Measurements from ENCODE around the gene GRIA2. TPM values are rescaled to one million over a fixed set of nuclear protein-coding genes. Genes with fewer than 3 reads are reported as not detected.

GRIA2 gene
- total and polyA plus RNA-seq, 5 donors = 0.09 TPM; not detected in 4

DNA sequence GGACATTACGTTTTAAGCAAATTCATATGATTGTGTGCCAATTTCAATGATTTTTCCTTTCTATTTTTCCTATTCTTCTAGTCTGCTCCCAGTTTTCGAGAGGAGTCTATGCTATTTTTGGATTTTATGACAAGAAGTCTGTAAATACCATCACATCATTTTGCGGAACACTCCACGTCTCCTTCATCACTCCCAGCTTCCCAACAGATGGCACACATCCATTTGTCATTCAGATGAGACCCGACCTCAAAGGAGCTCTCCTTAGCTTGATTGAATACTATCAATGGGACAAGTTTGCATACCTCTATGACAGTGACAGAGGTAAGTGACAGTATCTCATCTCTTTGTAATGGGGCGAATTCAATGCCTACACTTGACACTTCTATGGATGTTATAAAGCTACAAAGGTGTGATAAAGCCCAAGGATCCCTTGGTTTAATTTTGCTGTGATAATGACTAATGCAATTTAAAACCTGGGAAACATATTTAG lies 83.0 kb downstream of the GRIA2 start:
- WGBS = 56% methylated on average over 6 of the region's 6 CpGs
- no peak for ATAC-seq
- intact Hi-C loops (cut with DNase I) = no loop called here
- no peak for DNase-seq
- Histone ChIP-seq H3K27me3 (ENCODE audit: control insufficient read depth, insufficient read depth) (no peaks in the 10 kb centered on the region), H3K4me3 (ENCODE audit: low read length) (no peak overlapping the region), H3K27ac (ENCODE audit: low read length) (no peak overlapping the region), H3K4me1 (ENCODE audit: control insufficient read depth, insufficient read depth, low read length) (no peaks in the 10 kb centered on the region), H3K9me3 (ENCODE audit: control insufficient read depth, low read length) (no peaks in the 10 kb centered on the region)

DNA sequence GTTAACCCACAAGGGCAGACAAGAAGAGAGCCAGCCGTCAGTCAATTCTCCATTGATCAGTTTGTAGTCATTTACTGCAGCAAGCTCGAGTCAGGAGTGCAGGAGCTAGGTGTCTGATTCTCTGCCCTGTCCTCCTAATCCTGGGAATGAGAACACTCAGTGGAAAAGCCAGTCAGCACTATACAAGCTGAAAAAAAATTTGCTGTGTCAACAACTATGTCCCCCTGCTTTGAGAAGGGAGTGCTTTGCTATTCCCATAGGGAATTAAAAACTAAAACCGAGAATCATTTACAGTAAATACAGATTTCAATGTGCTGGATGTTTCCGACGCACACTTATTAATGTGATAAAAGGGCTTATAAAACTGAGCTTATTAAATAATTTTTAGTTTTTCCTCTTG lies 84.2 kb downstream of the GRIA2 start:
- H3K4me1 ChIP-seq (ENCODE audit: control insufficient read depth, insufficient read depth, low read length) = no peaks in the 10 kb centered on the region
- ATAC-seq (no peak), DNase-seq (no peak)
- no peaks in the 10 kb centered on the region for H3K9me3 ChIP-seq (ENCODE audit: control insufficient read depth, low read length)
- intact Hi-C loops (cut with DNase I) = no loop called here
- no peak overlapping the region for H3K4me3 ChIP-seq (ENCODE audit: low read length)
- no peak overlapping the region for H3K27ac ChIP-seq (ENCODE audit: low read length)
- 85% methylated on average over 5 of the region's 5 CpGs for WGBS
- H3K27me3 ChIP-seq (ENCODE audit: control insufficient read depth, insufficient read depth) = no peaks in the 10 kb centered on the region

DNA sequence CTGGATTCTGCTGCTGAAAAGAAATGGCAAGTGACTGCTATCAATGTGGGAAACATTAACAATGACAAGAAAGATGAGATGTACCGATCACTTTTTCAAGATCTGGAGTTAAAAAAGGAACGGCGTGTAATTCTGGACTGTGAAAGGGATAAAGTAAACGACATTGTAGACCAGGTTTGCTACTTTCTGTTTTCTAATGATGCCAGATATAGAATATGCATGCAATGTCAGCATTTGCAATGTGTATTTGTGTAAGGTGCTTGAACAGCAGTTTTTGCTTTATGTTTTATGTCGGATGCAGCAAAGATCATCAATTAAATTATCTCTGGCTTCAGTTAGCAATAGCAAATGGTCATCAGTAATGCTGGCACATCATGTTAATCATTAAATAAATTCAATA lies 92.2 kb downstream of the GRIA2 start:
- intact Hi-C loops (cut with DNase I) = no loop called here
- no peak overlapping the region for H3K27ac ChIP-seq (ENCODE audit: low read length)
- H3K9me3 ChIP-seq (ENCODE audit: control insufficient read depth, low read length) = no peaks in the 10 kb centered on the region
- no peak for DNase-seq
- whole genome bisulfite sequencing = 68% methylated on average over 5 of the region's 5 CpGs
- no peak overlapping the region for H3K4me3 ChIP-seq (ENCODE audit: low read length)
- no peaks in the 10 kb centered on the region for H3K4me1 ChIP-seq (ENCODE audit: control insufficient read depth, insufficient read depth, low read length)
- ATAC-seq = no peak
- no peaks in the 10 kb centered on the region for H3K27me3 ChIP-seq (ENCODE audit: control insufficient read depth, insufficient read depth)

DNA sequence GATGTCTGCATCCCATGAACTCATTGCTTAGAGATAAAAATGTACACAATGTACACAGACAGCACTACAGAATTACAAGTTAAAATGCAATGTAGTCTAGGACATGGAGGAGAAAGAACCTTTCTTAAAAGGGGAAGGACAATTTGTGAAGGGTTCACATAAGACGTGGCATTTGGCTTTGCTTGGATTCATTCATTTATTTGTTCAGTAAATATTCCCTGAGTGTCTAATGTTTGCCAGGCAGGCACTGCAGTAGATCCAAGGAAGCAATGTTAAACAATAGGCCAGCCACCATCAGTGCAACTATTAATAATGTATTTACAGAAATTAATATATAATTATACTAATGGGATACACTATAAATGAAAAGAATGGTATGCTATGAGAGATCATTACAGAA lies 94.4 kb downstream of the GRIA2 start:
- no peaks in the 10 kb centered on the region for H3K9me3 ChIP-seq (ENCODE audit: control insufficient read depth, low read length)
- no peak for ATAC-seq
- H3K27ac ChIP-seq (ENCODE audit: low read length) = no peak overlapping the region
- no peak overlapping the region for H3K4me3 ChIP-seq (ENCODE audit: low read length)
- intact Hi-C loops (cut with DNase I) = no loop called here
- no peak for DNase-seq
- no peaks in the 10 kb centered on the region for H3K27me3 ChIP-seq (ENCODE audit: control insufficient read depth, insufficient read depth)
- WGBS = 78% methylated on average over 1 of the region's 1 CpG
- H3K4me1 ChIP-seq (ENCODE audit: control insufficient read depth, insufficient read depth, low read length) = no peaks in the 10 kb centered on the region

DNA sequence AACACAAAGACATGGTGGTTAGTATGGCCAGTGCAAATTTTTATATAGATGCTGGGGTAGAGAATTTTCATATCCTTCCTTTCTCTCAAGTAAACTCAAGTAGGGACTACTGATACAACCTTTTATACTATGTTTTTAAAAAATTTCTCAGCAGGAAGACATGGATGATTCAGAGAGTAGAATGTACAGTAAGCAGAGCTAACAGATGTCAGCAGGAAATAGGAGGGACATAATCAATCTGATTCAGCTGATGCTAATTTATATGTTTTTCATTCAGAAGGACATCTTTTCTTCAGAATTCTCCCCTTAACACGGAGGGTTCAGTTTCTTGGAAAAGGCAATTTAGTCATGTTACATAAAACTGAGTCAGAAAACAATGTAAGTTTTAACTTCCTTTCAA lies 95.4 kb downstream of the GRIA2 start:
- Histone ChIP-seq H3K27me3 (ENCODE audit: control insufficient read depth, insufficient read depth) (no peaks in the 10 kb centered on the region), H3K9me3 (ENCODE audit: control insufficient read depth, low read length) (no peaks in the 10 kb centered on the region), H3K27ac (ENCODE audit: low read length) (no peak overlapping the region), H3K4me3 (ENCODE audit: low read length) (no peak overlapping the region), H3K4me1 (ENCODE audit: control insufficient read depth, insufficient read depth, low read length) (no peaks in the 10 kb centered on the region)
- no peak for ATAC-seq
- 41% methylated on average over 1 of the region's 1 CpG for WGBS
- DNase-seq = no peak
- intact Hi-C loops (cut with DNase I) = no loop called here

DNA sequence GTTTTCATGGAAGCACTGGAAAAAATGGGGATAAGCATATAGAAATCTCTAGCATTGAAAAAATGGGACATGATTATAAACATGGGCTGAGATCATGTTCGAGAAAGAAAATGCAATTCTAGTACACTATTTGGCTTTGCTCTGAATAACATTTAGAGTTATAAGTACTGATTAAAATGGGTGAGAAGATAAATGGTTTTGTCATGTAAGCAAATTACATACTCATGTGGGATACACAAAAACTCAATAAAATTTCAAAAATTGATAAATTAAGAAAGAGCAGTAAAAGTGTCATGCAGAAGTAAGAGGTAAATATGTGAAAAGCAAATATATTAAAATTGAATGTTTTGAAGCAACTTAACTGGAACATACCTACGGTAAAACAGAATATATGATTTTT lies 99.6 kb downstream of the GRIA2 start:
- intact Hi-C loops (cut with DNase I) = no loop called here
- Histone ChIP-seq H3K4me1 (ENCODE audit: control insufficient read depth, insufficient read depth, low read length) (no peaks in the 10 kb centered on the region), H3K27me3 (ENCODE audit: control insufficient read depth, insufficient read depth) (no peaks in the 10 kb centered on the region), H3K27ac (ENCODE audit: low read length) (no peak overlapping the region), H3K4me3 (ENCODE audit: low read length) (no peak overlapping the region), H3K9me3 (ENCODE audit: control insufficient read depth, low read length) (no peaks in the 10 kb centered on the region)
- no peak for DNase-seq
- no peak for ATAC-seq
- 87% methylated on average over 2 of the region's 2 CpGs for WGBS

DNA sequence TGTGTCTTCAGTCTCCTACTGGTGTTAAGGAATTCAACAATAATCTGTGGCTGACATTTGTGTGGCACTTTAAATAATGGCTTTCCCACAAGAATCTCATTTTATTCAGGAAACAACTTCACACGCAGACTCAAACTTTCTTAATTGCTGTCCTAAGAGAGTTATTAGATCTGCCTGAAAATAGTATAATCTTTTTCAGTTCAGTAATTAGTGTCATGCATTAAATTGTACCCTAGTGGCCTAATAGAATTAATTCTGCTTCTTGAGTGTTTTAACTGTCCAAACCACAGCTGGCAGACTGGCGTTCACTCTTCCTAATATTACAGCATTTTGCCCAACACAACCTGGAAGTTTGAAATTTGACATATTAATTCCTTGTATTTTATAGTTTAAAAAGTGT lies 107.1 kb downstream of the GRIA2 start:
- intact Hi-C loops (cut with DNase I) = no loop called here
- H3K27ac ChIP-seq (ENCODE audit: low read length) = no peak overlapping the region
- ATAC-seq = no peak
- whole genome bisulfite sequencing = 75% methylated on average over 2 of the region's 2 CpGs
- H3K9me3 ChIP-seq (ENCODE audit: control insufficient read depth, low read length) = no peaks in the 10 kb centered on the region
- H3K4me1 ChIP-seq (ENCODE audit: control insufficient read depth, insufficient read depth, low read length) = no peaks in the 10 kb centered on the region
- H3K4me3 ChIP-seq (ENCODE audit: low read length) = no peak overlapping the region
- no peaks in the 10 kb centered on the region for H3K27me3 ChIP-seq (ENCODE audit: control insufficient read depth, insufficient read depth)
- no peak for DNase-seq

DNA sequence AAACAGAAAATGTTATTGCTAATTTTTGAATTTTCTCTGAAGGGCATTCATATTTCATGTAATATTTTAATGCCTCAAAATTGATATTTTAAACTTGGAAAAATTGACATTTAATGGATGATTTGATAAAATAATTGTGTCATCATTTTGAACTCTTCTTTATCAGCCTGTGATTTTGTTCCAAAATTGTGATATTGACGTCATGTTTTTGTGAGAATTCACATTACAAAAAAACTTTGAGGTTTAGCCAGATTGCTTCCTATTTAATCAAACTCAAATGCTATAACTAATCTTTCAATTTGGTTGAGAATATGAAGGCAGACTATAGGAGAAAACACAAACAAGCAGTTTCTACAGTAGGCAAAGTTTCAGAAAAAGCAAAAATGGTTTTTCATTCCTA lies 137.4 kb downstream of the GRIA2 start:
- no peaks in the 10 kb centered on the region for H3K27me3 ChIP-seq (ENCODE audit: control insufficient read depth, insufficient read depth)
- ATAC-seq (no peak), DNase-seq (no peak)
- no peak overlapping the region for H3K27ac ChIP-seq (ENCODE audit: low read length)
- H3K4me3 ChIP-seq (ENCODE audit: low read length) = no peak overlapping the region
- no peaks in the 10 kb centered on the region for H3K4me1 ChIP-seq (ENCODE audit: control insufficient read depth, insufficient read depth, low read length)
- intact Hi-C loops (cut with DNase I) = no loop called here
- no peaks in the 10 kb centered on the region for H3K9me3 ChIP-seq (ENCODE audit: control insufficient read depth, low read length)
- 61% methylated on average over 1 of the region's 1 CpG for WGBS

DNA sequence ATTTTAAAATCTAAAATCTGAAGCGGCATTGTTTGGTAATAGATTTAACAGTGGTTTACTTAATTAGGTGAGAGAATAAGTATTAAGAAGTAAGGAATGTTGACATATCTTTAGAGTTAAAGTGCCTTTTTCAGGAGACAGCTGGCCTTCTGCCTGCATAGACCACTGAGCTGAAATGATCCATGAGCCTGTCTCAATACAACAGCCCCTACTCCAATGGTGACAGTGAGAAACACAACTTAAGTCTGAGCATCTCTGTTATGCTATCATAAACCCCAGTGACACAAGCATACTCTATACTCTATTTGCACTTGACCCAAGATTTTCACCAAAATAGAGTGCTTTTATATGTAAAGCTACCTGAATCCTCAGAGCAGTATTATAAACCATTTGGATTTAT lies 137.9 kb downstream of the GRIA2 start:
- intact Hi-C loops (cut with DNase I) = no loop called here
- DNase-seq (no peak), ATAC-seq (no peak)
- H3K4me1 ChIP-seq (ENCODE audit: control insufficient read depth, insufficient read depth, low read length) = no peaks in the 10 kb centered on the region
- 87% methylated on average over 1 of the region's 1 CpG for WGBS
- H3K27ac ChIP-seq (ENCODE audit: low read length) = no peak overlapping the region
- H3K4me3 ChIP-seq (ENCODE audit: low read length) = no peak overlapping the region
- no peaks in the 10 kb centered on the region for H3K27me3 ChIP-seq (ENCODE audit: control insufficient read depth, insufficient read depth)
- H3K9me3 ChIP-seq (ENCODE audit: control insufficient read depth, low read length) = no peaks in the 10 kb centered on the region

DNA sequence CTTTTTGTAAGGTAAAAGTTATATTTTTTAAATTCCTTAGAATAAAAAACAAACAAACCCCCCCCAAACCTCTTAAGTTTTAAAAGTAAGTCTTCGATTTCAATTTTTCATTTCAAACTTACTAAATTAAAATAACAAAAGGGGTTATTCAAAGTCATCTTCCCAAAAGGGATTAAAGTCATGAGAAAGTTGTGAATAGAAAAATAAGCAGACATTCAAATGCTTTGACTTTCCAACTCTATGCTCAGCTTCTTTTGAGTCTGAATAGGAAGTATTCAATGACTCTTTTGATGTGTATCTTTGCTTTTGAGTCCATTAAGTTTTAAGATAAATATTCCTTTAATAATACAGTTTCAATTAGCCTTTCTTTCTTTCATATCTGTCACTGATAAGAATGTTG lies 138.3 kb downstream of the GRIA2 start:
- WGBS = 43% methylated on average over 1 of the region's 1 CpG
- Histone ChIP-seq H3K4me3 (ENCODE audit: low read length) (no peak overlapping the region), H3K27ac (ENCODE audit: low read length) (no peak overlapping the region), H3K27me3 (ENCODE audit: control insufficient read depth, insufficient read depth) (no peaks in the 10 kb centered on the region), H3K9me3 (ENCODE audit: control insufficient read depth, low read length) (no peaks in the 10 kb centered on the region), H3K4me1 (ENCODE audit: control insufficient read depth, insufficient read depth, low read length) (no peaks in the 10 kb centered on the region)
- ATAC-seq = no peak
- intact Hi-C loops (cut with DNase I) = no loop called here
- DNase-seq = no peak

DNA sequence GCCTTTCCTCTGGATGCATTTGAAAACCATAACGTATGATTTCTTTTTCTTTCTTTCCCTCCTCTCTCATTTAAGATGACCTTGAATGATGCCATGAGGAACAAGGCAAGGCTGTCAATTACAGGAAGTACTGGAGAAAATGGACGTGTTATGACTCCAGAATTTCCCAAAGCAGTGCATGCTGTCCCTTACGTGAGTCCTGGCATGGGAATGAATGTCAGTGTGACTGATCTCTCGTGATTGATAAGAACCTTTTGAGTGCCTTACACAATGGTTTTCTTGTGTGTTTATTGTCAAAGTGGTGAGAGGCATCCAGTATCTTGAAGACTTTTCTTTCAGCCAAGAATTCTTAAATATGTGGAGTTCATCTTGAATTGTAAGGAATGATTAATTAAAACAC lies 142.8 kb downstream of the GRIA2 start:
- H3K4me1 ChIP-seq (ENCODE audit: control insufficient read depth, insufficient read depth, low read length) = no peaks in the 10 kb centered on the region
- H3K9me3 ChIP-seq (ENCODE audit: control insufficient read depth, low read length) = no peaks in the 10 kb centered on the region
- H3K27ac ChIP-seq (ENCODE audit: low read length) = no peak overlapping the region
- no peak overlapping the region for H3K4me3 ChIP-seq (ENCODE audit: low read length)
- ATAC-seq (no peak), DNase-seq (no peak)
- whole genome bisulfite sequencing = 31% methylated on average over 4 of the region's 4 CpGs
- H3K27me3 ChIP-seq (ENCODE audit: control insufficient read depth, insufficient read depth) = no peaks in the 10 kb centered on the region
- intact Hi-C loops (cut with DNase I) = no loop called here

DNA sequence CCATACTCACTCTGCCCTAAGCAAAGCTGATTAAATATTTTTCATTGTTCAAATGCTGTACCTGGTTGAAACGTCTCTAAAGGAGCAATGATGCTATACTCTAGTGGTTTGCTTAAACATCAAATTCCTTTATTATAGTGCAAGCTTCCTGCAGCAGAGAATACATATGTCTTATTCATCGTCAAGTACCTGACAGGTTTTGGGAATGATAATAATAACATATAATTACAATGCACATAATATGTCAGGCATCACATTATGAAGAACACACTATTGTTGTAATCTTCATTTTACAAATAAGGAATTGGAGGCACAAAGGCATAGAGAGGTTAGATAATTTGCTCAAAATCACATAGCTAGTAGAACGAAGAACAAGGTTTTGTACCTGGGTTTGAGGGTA lies 151.6 kb downstream of the GRIA2 start:
- intact Hi-C loops (cut with DNase I) = no loop called here
- H3K27me3 ChIP-seq (ENCODE audit: control insufficient read depth, insufficient read depth) = no peaks in the 10 kb centered on the region
- no peak overlapping the region for H3K27ac ChIP-seq (ENCODE audit: low read length)
- no peak overlapping the region for H3K4me3 ChIP-seq (ENCODE audit: low read length)
- no peaks in the 10 kb centered on the region for H3K4me1 ChIP-seq (ENCODE audit: control insufficient read depth, insufficient read depth, low read length)
- H3K9me3 ChIP-seq (ENCODE audit: control insufficient read depth, low read length) = no peaks in the 10 kb centered on the region
- ATAC-seq (no peak), DNase-seq (no peak)
- WGBS = 77% methylated on average over 3 of the region's 3 CpGs
